GM19455 (cell line): Measurements from ENCODE around the gene FBLN2.

ENCODE experiments used
- ATAC-seq: cut with Tn5 transposase; IDR thresholded peaks from one replicate; pipeline ENCODE4 v1.9.1; 2021; ENCODE audit not compliant: unreplicated experiment

Gene FBLN2

DNA sequence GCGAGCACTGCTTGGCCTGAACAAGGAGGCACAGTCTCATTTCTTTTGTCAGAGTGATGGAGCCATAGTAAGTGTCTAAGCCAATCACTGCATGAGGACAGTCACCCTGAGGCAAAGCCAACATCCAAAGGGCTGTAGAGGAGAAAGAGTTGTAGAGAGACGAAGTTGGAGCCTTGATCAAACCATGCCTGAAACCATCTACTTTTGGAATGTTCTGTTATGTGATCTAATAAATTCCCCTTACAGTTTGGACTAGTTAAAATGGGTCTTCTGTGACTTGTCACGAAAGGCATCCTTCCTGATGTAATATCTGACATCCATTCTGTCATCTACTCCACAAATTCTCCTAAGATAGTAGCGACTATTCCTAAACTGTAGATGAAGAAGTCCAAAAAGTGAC lies 128.3 kb downstream of the FBLN2 start:
- no peak for ATAC-seq

DNA sequence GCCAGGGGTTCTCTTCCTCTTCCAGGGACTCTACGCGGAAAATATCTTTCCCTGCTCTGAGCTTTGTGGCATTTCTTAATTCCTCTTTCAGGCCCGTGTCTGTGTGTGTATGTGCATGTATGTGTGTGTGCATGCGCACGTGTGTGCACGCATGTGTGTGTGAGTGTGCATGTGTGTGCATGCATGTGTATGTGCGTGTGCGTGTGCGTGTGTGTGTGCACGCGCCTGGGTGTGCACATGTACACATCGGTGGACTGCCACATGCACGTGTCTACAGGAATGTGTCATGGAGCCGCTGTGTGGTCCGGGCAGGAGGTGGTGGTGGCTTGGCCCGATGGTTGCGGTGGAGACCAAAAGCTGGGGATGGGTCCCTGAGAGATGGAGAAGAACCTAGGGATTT lies 133.0 kb downstream of the FBLN2 start:
- no peak for ATAC-seq

DNA sequence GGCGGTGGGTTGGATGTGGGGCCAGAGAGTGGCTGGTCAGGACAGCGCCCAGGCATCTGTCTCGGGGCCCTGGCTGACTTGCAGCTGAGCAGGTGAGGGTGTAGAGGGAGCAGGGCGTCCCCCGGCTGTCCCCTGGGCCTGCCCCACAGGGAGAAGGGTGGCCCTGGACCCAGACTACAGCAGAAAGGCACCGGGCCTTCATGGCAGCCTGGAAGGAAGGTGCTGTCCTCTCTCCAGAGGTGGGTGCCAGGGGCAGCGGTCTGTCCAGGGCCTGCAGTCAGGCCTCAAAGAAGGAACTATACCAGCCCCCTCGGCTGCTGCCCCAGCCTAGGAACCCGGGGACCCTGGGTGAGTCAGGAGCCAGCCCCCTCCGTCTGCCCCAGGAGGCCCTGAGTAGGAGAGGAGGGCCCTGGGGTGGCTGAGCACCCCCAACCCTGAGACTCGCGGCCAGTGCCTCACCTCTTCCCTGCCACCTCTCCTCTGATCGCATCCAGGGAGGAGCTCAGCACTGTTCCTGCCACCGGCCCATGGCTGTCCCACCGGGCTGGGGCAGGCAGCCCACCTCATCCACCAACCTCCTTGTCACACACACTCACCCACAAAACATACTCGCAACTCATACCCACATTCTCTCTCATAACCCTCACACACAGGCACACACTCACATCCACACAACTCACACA lies 133.5 kb downstream of the FBLN2 start:
- no peak for ATAC-seq

DNA sequence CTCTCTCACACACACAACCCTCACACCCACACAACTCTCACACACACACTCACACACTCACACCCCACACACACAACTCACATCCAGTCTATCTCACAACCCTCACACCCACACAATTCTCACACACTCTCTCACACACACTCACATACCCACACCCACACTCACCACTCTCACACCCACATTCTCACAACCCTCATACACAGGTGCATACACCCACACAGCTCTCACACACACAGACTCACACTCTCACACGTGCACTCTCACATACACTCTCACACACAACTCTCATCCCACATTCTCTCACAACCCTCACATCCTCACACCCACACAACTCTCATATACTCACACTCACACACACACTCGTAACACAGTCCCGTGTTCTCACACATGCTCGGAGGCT lies 134.4 kb downstream of the FBLN2 start:
- no peak for ATAC-seq

DNA sequence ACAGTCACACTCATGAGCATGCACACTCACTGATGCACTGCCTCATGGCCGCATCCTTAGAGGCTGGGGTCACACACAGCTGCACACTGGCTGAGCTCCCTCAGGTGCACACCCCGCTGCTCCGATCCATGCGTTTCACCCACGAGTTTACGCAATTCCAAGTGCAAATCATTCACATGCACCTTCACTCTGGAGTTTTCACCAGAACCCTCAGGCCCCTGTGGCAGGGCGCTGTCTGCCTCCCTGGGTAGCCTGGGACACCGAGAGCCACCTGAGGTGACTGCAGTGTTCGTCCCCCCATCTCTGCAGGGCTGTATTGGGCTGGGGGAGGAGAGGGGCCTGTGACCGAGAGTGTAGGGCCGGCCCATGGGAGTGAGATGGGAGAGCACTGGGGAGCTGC lies 134.8 kb downstream of the FBLN2 start:
- no peak for ATAC-seq

DNA sequence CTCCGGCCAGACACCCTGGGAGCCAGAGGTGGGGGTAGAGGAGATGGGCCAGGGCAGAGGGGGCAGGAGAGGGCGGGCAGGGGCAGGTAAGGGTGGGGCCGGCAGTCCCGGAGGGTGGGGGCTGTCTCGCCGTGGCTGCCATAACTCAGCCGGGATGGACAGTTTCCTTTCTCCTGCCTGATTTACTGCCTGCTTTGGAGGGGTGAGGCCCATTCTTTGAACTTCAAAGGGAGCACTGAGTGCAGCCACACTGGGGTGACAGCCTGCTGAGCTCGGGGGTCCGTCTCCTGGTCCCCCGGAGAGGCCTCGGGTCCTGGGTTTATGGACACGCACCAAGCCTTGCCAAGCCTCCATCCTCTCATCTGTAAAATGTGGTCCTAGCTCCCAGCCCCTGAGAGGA lies 135.4 kb downstream of the FBLN2 start:
- no peak for ATAC-seq

DNA sequence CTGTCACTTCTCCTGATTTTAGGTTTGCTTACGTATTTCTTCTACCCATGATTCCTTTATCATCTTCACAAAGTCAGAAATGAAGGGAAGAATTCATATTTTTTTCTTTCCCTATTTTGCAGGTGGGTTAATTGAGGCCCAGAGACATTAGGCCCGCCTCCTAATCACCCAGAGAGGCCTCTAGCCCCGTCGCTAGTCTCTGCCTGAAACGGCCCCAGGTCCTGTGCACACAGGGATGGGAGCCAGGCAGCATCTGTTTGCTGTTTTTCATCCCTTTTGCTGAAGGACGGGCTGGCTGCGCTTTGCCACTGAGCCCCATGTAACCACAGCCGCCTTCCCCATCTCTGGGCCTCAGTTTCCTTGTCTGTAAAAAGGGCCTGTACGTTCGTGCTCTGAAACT lies 135.9 kb downstream of the FBLN2 start:
- no peak for ATAC-seq

DNA sequence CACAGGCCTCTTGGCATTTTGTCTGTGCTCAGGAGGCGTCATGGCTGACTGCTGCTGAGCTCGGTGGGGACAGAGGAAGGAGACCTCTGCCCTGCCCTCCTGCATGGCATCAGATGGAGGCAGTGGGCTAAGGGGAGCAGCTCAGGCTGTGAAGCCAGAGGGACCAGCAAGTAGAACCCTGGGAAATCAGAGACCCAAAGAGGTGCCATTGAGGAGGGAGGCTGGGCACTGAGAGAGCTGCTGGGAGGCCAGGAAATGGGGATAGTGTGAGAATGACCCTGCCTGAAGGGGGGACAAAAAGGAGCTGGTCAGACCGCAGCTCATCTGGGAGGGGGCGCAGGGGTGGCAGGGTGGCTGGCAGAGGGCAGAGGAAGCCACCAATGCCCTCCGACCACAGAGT lies 136.8 kb downstream of the FBLN2 start:
- no peak for ATAC-seq

DNA sequence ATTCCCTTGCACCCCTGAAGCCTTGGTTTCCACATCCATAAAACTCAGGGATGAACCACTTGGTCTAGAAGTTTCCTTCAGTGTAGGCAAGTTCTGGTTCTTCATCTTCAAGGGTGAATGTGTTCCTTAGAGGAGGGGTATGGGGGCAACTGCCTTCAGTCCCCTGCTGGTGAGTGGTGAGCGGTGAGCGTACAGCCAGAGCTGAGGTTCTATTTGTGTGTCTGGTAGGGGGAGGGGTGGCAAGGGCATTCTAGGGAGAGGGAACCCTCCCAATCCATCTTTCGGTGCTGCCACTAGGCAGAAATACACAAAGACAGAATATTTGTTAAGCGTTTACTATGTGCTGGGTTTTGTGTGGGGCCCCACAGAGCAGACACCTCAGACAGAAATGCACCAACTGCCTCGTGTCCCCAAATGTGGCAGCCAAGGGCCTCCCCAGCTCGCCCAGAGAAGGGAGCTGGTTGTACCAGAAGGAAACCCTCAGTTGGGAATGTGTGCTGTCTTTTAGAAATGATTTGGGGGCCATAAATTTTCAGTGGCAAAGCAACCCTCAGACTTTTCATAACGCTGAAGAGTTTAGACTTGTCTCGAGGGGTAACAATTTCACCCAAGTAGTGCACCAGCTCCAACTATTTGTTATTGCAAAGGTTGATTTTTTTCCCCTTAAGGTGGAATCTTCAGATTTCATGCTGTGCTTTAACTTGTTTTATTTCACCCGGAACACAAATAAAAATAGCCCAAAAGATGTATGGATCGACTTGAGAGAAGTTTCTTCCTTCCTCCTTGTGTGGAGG lies 137.6 kb downstream of the FBLN2 start:
- no peak for ATAC-seq

DNA sequence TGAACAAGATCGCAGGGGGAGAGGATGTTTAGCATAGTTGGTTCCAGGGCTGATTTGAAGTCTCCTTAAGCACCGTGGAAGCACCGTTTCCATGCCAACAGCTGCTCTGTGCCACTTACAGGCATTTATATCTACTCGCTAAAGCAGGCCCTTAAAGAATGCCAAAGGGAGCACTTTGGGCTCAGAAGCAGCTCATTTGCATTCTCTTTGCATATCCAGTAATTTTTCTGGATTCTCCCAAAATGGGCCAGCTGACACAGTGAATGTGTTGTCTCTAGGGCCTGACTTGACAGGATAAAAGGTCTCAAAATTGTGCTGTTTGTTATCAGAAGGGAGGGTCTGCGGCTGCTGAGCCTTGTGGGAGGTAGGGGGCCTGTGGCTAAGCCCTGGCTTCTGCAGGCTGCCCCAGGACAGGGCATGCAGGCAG lies 138.6 kb downstream of the FBLN2 start:
- no peak for ATAC-seq
